ENCODE measurements around the gene U2AF1L4.
"Not testable (repeated sequence)": the region's sequence is repeated elsewhere in the genome, so short reads cannot be mapped to it uniquely, and the experiment has no call there.

U2AF1L4 gene

DNA sequence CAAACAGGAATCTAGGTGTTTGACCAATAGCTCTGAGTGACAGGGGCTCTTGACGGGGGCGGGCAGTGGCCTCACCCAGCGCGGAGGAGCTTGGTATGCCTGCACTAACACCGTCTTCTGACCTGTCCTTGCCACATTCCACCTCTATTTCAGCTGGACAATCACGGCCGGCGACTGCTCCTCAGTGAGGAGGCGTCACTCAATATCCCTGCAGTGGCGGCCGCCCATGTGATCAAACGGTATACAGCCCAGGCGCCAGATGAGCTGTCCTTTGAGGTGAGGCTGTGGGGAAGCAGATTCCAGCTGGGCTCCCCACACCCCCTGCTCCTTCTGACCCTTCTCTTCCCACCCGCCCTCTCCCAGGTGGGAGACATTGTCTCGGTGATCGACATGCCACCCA is 34.8 kb upstream of the U2AF1L4 start:
- DNase-seq: no peak

DNA sequence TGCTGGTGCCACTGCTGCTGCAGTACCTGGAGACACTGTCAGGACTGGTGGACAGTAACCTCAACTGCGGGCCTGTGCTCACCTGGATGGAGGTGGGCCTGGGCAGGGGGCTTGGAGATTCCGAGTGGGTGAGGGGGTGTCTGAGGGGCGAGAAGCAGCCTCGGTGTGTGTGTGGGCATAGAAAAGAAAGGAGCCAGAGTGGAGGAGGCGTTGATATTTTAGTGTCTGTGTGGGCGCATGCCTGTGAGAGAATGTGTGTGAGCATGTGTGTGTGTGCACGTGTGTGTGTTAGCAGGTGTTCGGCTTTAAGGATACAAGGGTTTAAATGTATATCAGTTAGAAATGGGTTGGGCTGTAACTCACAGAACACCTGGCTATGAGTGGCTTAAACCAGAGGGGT is 33.8 kb upstream of the U2AF1L4 start:
- no peak for DNase-seq

DNA sequence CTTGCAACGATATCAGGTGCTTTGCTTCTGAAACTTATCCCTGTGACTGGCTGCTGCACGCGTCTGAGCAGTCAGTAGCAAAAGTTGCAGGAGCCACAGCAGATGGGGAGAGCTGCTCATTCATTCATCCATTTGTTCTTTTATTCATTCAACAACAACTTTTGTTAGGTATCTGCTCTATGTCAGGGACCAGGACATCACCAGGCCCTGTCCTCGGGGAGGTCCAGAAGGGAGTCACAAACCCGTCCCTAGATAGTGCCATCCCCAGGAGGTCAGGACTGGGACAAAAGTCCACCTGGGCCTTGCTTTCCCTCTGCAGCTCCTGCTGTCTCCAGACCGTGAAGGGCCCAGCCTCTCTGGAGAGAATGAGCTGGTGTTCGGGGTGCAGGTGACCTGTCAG is 32.7 kb upstream of the U2AF1L4 start:
- DNase-seq: no peak

DNA sequence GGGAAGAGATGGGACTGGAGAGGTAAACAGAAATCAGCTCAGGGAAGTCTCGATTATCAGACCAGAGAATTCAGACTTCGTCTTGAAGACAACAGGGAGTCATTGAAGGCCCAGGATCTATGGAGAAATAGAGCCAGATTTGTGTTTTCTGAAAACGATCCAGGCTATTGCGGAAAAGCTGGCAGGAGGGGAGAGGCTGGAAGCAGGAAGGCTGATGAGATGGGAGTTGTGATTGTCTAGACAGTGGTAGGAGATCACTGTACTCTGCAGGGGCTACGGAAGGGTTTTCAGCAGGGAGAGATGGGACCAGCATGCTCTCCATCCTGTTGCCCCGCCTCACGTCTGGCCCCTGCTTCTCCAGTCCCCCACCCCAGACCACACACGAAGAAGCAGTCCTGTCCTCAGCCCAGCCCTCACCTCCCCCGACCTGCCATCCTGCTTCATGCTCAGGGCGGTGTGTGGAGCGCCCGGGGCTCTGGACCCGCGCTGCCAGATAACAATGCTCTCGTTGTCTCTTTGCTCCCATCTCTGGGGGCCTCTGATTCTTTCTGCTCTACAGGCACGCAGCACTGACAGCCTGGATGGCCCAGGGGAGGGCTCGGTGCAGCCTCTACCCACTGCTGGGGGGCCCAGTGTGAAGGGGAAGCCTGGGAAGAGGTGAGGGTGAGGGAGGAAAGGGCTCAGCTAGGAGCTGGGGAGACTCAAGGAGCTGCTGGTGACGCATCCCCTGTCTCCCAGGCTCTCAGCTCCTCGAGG is 32.0 kb upstream of the U2AF1L4 start:
- no peak for DNase-seq

DNA sequence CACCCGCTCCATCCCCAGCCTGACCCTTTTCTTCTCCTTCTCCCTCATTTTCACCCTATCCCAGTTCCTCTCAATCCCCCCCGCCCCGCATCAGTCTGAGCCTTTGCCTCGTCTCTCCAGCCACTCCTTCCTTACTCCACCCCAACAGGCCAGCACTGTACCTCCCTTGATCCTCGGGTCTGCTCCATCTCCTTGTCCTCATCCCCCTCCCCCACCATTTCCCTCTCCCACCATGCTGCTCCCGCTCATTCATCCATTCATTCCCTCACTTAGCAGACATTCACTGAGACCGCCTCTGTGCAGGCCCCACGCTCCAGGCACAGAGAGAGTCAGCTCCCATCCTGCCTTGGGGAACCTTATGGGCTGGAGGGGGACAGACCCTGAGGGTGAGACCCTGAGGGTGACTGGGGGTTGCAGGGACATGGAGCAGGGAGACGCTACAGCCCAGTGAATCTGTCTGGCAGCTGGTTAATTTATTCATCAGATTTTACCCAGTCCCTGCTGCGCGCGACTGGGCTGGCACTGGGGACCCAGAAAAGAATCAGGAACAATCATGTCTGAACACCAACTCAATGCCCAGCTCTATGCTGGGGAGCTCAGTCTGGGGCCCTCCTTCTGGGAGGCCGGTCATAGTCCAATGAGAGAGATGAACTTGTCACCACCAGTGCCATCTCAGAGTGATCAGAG is 31.0 kb upstream of the U2AF1L4 start:
- DNase-seq: no peak

DNA sequence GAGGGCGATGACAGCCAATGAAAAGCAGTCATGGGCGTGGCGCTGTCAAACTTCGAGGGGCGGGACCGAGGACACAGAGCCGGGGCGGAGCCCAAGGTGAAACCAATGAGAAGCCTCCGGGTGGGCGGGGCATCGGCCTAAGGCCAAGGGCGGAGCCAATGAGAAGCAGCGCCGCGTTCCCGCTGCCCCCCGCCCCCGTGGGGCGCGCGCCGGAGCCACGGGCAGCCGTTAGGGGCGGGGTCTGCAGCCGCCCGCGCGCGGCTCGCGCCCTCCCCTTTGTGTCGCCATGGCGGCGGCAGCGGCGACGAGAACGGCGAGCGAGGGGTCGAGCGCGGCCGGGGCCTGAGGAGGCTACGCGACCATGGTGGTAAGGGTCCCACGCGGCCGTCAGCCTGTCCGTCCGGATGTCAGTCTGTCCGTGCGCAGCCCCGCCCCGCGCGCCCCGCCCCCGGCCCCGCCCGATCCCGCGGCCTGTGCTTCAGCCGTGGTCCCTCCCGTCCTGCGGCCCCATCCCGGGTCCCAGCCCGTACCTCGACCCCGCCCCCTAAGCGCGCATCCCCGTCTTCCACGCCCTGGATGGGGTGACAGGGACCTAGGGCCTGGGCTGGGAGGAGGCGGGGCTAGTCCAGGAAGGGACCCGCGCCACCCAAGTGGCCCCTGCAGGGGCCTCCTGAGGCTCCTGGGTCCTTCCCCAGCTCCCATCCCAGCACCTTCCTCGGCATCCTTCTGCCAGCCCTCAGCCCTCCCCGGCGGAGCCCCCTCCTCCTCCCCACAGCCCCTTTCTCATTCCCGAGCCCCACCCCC is 30.3 kb upstream of the U2AF1L4 start, which contains the start of gene ARHGAP33:
Gene ARHGAP33 (plus strand): TSS at position 267 of the 804 bp plus-strand sequence. CDS start 95 bp downstream, at position 362.
- DNase-seq: peak; percentile 95

DNA sequence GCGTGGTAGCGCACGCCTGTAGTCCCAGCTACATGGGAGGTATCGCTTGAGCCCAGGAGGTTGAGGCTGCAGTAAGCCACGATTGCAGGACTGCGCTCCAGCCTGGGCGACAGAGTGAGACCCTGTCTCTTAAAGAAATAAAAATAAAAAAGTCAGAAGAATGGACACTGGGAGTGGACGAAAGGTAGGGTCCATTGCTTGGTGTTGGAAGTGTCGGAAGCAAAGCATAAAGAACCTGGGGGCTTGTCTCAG is 29.8 kb upstream of the U2AF1L4 start:
- no peak for DNase-seq

DNA sequence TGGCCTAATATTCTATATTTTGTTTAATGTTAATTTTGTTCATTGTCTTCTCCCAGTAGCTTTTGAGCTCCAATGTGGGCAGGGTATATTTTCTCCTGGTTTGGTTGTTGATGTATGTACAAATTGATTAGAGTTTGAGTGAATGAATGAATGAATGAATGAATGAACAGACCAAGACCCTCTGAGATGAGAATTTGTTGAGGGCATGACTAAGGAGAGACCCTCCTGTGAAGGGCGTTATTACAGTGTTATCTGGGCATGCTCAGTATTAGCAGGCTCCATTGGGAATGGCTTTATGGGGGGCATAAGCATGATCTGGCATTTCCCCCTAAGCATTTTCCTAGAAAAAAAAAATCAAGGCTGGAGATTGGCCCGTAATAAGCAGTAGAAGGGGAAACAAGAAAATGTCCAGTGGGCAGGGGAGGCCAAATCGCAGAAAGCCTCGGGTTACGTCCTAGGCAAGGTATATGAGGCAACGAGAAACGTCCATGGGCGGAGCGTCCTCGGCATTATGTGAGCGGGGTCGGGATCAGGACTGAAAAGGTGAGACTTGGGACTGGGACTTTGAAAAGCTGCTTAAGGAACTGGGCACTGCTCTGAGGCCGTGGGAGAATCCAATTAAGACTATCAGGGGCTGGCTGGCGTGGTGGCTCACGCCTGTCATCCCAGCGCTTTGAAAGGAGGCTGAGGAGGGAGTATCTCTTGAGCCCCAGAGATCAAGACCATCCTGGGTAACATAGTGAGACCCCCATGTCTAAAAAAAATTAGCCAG is 29.2 kb upstream of the U2AF1L4 start:
- no peak for DNase-seq

DNA sequence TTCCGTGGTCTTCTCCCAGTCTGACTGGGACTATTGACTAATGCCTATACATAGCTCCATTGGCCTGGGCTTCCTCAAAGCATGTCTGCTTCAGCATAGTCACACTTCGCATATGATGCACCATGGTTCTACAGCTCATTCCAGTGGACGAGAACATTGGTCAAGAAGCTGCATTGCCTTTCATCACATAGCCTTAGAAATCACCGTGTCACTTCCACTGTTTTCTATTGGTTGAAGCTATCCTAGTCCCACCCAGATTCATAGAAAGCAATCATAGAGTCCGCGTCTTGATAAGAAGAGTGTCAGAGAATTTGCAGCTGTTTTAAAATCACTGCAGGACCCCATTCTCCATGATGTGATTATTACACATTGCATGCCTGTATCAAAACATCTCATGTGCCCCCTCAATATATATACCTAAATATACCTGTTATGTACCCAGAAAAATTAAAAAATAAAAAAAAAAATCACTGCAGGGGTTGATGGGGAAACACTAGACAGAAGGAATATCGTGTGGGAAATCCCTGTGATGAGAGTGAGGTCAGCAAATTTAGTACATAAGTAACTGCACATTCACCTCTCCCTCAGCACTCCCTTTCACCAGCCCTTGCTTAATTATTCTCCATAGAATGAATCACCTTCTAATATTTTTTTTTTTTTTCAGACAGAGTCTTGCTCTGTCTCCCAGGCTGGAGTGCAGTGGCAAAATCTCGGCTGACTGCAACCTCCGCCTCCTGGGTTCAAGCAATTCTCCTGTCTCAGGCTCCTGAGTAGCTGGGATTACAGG is 28.0 kb upstream of the U2AF1L4 start:
- DNase-seq: no peak

DNA sequence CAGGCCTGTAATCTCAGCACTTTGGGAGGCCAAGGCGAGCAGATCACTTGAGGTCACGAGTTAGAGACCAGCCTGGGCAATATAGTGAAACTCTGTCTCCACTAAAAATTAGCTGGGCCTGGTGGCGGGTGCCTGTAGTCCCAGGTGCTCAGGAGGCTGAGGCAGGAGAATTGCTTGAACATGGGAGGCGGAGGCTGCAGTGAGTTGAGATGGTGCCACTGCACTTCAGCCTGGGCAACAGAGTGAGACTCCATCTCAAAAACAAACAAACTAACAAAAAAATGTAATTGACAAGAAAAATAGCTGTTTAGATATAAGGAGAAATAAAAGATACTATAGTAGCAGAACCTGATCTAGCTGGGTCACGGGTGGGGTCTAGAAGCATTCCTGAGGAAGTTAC is 27.1 kb upstream of the U2AF1L4 start:
- not testable (repeated sequence) for DNase-seq

DNA sequence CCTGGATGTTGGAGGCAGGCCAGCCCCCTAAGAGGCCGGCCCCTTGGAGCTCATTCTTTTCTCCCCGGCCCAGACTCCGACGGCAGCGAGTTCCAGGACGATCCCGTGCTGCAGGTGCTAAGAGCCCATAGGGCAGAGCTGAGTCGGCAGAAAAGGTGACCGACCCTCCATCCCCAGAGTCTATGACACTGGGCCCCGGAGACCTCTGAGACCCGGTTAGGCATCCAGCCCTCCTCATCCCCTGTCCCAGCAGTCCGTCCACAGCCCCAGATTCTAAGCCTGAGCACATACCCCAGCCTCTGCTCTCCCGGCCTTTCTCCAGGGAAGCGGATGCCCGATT is 22.8 kb upstream of the U2AF1L4 start:
- DNase-seq: no peak

DNA sequence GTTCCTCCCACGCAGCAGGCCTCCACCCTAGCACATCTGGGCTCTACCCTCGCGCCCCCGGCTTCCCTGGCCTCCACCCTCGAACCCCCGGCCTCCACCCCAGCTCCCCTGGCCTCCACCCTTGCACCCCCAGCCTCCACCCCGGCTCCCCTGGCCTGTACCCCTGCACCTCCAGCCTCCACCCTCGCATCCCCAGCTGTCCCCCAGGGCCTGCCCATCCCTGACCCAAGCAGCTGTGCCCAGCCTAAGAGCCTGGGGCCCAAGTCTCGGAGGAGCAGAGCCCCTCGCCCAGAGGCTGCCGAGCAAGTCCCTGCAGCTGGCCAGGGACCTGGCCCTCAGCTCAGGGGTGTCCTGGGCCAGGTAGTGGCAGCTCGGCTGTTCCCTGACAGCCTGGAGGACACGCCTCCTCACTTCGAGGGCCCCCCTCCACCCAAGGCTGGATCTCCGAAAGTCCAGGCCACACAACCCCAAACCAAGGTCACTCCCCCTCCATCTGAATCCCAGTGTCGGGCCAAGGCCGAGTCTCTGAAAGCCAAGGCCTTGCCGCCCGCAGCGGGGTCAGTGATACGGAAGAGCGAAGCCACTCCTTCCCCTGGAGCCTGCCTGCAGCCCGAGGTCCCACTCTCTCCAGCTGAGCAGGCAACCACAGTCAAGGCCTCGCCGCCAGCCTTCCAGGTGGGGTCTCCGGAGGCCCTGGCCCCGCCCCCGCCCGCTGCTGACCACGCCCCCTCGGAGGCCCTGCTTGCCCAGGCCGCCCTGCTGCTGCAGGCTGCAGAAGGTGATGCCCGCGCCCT is 22.3 kb upstream of the U2AF1L4 start:
- no peak for DNase-seq

DNA sequence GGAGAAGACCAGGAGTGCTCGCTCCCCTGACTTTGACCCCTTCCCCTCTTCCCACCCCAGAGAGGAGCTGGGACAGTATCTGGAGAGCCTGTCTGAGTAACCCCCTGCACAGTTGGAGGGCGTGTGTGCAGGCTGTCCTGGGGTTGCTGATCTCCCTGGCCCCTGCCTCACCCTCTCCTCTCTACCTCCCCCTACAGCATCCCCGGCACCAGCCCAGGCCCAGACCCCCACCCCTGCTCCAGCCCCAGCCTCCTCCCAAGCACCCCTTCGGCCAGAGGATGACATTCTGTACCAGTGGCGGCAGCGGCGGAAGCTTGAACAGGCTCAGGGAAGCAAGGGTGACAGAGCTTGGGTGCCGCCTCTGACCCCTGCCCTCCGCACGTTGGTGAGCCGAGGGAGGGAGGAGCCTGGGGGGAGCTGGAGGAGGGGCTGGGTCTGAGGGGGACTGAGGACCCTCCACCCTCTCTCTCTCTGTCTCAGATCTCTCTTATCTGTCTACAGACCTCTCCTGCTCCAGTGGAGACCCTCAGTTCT is 21.4 kb upstream of the U2AF1L4 start:
- no peak for DNase-seq

DNA sequence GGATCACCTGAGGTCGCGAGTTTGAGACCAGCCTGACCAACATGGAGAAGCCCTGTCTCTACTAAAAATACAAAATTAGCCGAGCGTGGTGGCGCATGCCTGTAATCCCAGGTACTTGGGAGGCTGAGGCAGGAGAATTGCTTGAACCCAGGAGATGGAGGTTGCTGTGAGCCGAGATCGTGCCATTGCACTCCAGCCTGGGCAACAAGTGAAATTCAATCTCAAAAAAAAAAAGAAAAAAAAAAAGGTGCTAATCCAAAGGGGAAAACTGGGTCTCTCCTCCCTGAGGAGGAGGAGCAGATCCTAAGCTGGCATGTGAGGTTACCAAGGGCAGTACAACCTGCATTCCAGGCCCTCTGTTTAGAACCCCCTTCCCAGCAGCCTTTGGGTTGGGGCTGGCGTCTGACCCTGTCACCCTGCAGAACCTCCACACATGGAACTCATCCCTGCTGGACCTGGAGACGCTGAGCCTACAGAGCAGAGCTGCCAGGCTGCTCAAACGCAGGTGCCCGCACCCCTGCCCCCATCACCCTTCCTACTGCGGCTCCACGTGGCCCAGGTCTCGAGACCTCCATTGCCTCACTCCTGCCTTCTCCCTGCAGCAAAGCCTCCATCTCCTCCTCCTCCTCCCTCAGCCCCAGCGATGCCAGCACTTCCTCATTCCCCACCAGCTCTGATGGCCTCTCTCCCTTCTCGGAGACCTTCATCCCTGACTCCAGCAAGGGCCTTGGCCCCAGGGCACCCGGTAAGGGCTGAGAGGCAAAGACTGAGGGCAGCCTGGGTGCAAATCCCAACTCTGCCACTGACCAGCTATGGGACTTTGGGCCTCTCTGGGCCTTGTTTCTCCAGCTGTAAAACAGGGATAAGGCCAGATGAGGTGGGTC is 19.5 kb upstream of the U2AF1L4 start:
- DNase-seq: no peak

DNA sequence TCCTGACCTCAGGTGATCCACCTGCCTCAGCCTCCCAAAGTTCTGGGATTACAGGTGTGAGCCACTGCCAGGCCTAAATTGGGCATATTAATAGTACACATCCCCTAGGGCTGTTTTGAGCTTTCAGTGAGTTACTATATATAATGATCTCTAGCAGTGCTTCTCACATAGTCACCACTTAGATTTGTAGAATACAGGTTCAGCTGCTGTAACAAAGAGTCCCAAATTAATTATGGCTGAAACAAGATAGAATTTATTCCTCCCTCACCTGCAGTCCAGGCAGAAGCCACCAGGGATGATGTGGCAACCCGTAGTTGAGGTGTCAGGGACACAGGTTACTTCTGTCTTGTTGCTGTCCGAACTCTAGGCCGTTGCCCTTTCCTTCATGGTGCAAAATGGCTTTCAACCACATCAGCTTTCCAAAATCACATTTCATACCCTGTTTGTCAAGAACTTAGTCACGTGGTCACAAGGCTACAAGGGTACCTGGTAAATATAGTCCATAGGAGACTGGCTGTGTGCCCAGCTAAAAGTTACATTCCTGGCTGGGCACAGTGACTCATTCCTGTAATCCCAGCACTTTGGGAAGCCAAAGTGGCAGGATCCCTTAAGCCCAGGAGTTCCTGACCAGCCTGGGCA is 15.6 kb upstream of the U2AF1L4 start:
- DNase-seq: no peak

DNA sequence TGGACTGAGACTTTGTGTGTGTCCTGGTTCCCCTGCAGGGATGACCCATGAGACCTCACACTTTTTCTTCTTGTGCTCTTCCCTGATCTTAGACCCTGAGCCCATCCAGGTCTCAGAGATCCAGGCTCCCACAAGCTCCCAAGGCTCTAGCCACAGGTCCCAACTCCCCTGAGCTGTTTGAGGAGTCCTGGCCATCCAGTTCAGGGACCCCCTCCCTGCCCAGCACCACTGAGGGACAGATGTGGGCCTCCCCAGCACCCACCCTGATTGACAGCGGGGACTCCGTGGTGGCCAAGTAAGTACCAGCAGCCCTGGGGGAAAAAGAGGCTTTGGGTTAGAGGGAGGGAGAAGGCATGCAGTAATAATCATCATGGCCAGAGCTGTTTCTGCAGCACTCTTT is 14.5 kb upstream of the U2AF1L4 start:
- DNase-seq: no peak

DNA sequence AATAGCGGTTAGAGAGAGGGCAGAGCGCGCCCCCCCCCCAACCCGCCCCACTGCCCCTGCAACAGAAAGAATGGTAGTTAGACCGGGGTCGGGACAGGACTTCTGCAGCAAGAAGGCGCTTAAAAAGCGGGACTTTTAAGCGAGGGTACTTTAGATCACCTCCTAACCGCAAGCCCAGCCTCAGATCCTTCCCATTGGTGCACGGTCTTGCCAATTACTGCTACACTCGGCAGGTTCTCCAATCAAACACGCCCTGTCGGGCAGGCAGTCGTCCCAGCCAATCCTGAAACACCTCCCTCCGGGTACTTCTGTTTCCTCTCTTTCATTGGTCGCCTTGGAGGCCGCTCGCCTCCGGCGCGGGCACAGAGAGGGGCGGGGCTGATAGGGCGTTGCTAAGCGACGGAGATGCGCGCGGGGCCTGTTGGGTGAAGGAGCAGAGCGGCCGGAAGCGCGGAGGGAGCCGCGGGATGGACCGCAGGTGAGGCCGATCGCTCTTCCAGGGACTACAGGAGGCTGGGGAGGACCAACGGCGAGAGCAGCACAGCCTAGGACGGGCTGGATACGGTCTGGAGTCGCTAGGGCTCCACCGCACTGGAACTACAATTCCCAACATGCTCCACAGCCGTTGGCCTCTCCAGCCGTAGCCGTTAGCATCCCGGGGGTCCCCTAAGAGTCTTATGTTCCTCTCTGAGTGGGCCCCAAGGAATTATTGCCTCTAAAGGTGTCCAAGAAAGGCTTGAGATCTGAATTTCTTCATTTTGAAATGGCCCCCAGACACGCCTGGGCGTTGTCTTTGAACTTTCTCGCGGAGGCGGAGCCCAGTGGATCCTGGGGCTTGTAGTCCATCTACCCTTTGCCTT is 12.8 kb upstream of the U2AF1L4 start, which contains the start of gene PROSER3:
Gene PROSER3 (plus strand): TSS at position 428 of the 860 bp plus-strand sequence. CDS start 40 bp downstream, at position 468.
- DNase-seq: peak; percentile 99

DNA sequence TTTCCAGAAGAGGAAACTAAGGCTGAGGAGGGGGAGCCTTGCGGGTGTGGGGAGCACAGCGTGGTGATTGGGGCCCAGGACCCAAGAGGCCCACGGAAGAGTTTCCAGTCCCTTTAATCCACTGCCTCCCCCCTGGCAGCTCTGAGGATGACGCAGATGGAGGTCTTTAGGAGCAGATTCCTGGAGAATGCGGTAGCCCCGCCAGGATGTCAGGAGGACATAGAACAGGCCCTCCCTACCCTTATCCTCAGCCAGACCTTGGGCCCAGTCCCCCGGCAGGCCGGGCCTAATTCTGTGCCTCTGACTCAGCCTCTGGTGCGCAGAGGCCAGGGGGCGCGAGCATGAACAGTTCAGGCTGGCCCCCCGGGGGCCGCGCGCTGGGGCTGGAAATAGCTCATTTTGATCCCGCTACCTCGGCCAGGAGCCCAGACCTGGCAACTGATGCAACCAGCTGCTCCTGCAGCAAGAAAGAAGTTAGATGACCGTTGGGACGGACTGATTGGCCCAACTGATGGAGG is 12.1 kb upstream of the U2AF1L4 start:
- peak; percentile 46 for DNase-seq

All from NCI-H1694 treated with DMSO at 0.1 percent for 48 hours (cell line).